ENCODE data around the gene TCF7L2.

TCF7L2 gene

GRCh38 chr10:113061054-113061430, 111.0 kb downstream of the TCF7L2 start:
- TF ChIP-seq, protein P1, sequence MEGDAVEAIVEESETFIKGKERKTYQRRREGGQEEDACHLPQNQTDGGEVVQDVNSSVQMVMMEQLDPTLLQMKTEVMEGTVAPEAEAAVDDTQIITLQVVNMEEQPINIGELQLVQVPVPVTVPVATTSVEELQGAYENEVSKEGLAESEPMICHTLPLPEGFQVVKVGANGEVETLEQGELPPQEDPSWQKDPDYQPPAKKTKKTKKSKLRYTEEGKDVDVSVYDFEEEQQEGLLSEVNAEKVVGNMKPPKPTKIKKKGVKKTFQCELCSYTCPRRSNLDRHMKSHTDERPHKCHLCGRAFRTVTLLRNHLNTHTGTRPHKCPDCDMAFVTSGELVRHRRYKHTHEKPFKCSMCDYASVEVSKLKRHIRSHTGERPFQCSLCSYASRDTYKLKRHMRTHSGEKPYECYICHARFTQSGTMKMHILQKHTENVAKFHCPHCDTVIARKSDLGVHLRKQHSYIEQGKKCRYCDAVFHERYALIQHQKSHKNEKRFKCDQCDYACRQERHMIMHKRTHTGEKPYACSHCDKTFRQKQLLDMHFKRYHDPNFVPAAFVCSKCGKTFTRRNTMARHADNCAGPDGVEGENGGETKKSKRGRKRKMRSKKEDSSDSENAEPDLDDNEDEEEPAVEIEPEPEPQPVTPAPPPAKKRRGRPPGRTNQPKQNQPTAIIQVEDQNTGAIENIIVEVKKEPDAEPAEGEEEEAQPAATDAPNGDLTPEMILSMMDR (IDR thresholded peaks at IDR 0.05): no peak

DNA sequence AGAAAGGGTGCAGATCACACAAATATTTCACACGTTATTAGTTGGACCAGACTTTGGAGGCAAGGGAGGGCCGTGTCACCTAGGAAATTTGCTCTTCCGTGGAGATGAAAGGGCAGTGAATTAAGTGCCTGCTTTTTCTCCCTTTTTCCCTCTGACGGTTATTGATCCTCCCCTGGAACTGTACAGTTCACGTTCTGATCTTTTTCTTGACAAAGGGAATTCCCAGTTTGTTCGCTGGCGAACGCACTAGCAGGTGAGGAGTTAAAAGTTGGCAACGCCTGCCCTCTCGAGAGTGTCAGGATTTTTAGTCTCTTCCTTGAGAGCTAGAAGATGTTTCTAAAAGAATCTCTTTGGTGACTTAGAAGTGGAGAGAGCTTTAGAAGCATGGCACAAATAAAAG, 111.5 kb downstream of the TCF7L2 start:
- TF ChIP-seq, protein P1 (IDR thresholded peaks at IDR 0.05): no peak

GRCh38 chr10:113063043-113063967, 113.3 kb downstream of the TCF7L2 start:
- TF ChIP-seq, protein P1 (IDR thresholded peaks at IDR 0.05): no peak

GRCh38 chr10:113064039-113064438, 114.0 kb downstream of the TCF7L2 start:
- TF ChIP-seq, protein P1 (IDR thresholded peaks at IDR 0.05): no peak

DNA sequence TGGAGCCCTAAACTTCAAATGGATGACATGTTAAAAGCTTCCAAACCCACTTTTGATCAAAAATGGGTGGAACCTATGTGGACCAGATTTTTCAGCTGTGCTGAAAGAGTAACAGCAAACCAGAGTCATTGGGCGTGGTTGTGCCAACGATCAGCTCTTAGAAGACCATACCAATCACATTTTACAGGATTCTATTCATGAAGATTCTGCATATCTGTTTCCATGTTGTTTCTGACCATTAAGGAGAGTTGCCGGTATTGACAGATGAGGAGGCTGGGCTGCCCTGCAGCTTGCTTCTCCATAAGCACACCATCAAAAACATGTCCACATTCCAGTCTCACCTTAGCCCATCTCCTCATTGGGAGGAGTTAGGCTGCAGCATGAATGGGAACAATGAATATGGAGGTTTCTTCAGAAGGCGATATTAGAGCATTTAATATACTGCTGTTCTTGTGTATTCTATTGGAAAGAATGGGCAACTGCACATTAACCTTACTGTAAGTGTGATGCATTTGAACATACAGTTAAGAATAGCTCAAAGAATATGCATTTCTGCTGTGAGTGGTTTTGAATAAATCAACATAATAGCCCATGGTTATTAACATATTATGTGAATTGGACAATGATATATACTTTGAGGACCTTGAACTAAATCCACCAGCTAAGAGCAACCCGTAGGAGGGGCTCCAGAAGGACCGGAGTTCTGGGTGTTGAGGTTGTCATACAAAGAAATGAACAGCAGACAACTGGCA, 116.7 kb downstream of the TCF7L2 start:
- TF ChIP-seq, protein P1 (IDR thresholded peaks at IDR 0.05): no peak

- TF ChIP-seq, protein P1 (IDR thresholded peaks at IDR 0.05): no peak
Observed at GRCh38 chr10:113067501-113067900, 117.5 kb downstream of the TCF7L2 start.

- TF ChIP-seq, protein P1 (IDR thresholded peaks at IDR 0.05): no peak
Observed at GRCh38 chr10:113068178-113068890, 118.3 kb downstream of the TCF7L2 start.

All from LNCAP (cell line).